GM21717 (cell line): ENCODE results near the gene TTC16.
"Not testable (repeated sequence)": the region's sequence is repeated elsewhere in the genome, so short reads cannot be mapped to it uniquely, and the experiment has no call there.

Experiments
- ATAC-seq: cut with Tn5 transposase; IDR thresholded peaks from one replicate; pipeline ENCODE4 v1.9.1; 2021; ENCODE audit warnings: mild to moderate bottlenecking, moderate library complexity; ENCODE audit not compliant: unreplicated experiment

TTC16 gene

GRCh38 chr9:127738666-127739065 is 22.8 kb downstream of the TTC16 start:
- ATAC-seq, result no peak

GRCh38 chr9:127739614-127740330 is 23.9 kb downstream of the TTC16 start:
- no peak for ATAC-seq

GRCh38 chr9:127741831-127742434 is 26.1 kb downstream of the TTC16 start:
- no peak for ATAC-seq

GRCh38 chr9:127742435-127743088 is 26.7 kb downstream of the TTC16 start:
- ATAC-seq, result no peak

GRCh38 chr9:127744398-127745110 is 28.7 kb downstream of the TTC16 start:
- ATAC-seq, result no peak

GRCh38 chr9:127746959-127747569 is 31.2 kb downstream of the TTC16 start:
- ATAC-seq, result no peak

- no peak for ATAC-seq
These were observed 33.4 kb downstream of the TTC16 start for GRCh38 chr9:127749090-127749787.

- no peak for ATAC-seq
These were observed 35.6 kb downstream of the TTC16 start for GRCh38 chr9:127751269-127752054.

- no peak for ATAC-seq
These were observed 37.3 kb downstream of the TTC16 start for GRCh38 chr9:127753148-127753547.

GRCh38 chr9:127753622-127754021 is 37.7 kb downstream of the TTC16 start:
- no peak for ATAC-seq

- no peak for ATAC-seq
These were observed 38.5 kb downstream of the TTC16 start for GRCh38 chr9:127754099-127755060.

- ATAC-seq, result no peak
These were observed 39.5 kb downstream of the TTC16 start for GRCh38 chr9:127755061-127756060.

GRCh38 chr9:127756233-127756632 is 40.4 kb downstream of the TTC16 start:
- no peak for ATAC-seq

- not testable (repeated sequence) for ATAC-seq
These were observed 40.9 kb downstream of the TTC16 start for GRCh38 chr9:127756776-127757175.

- ATAC-seq, result no peak
These were observed 43.0 kb downstream of the TTC16 start for GRCh38 chr9:127758843-127759242.

GRCh38 chr9:127761061-127761460 is 45.2 kb downstream of the TTC16 start:
- ATAC-seq, result no peak

- no peak for ATAC-seq
These were observed 45.6 kb downstream of the TTC16 start for GRCh38 chr9:127761491-127761956.
